ENCODE measurements around the gene C8B. TPM values are rescaled to one million over a fixed set of nuclear protein-coding genes. Genes with fewer than 3 reads are reported as not detected.

The C8B gene
- total and polyA plus RNA-seq, 2 of the 13 experiments (the other 11 are each of a cell fraction or from before 2014, with no cell fraction given) = 8.4 to 11.3 TPM

DNA sequence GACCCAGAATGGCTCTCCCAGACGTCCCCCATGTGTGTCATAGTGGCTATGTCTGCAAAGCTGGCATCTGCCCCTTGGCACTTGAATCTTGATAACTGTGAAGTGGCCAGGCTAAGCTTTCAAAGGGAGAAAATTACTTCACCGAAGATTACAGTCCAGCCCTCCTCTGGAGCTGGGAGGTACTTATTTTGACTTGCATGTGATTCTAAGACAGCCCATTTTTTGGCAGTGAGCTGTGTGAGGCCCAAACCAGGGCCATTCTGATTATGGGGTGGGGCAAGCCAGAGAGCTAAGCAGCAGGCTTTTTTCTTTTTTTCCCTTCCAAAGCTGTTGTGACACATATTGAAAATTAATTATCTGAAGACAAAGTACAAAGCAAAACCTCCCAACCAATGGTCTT is 42.1 kb upstream of the C8B start (continued):
- TF ChIP-seq, protein P1, sequence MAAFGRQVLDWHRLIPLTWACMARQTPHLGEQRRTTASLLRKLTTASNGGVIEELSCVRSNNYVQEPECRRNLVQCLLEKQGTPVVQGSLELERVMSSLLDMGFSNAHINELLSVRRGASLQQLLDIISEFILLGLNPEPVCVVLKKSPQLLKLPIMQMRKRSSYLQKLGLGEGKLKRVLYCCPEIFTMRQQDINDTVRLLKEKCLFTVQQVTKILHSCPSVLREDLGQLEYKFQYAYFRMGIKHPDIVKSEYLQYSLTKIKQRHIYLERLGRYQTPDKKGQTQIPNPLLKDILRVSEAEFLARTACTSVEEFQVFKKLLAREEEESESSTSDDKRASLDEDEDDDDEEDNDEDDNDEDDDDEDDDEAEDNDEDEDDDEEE (CRISPR knock-in tag; IDR thresholded peaks at IDR 0.05) = no peak
- no peak for TF ChIP-seq ZNF550 (CRISPR knock-in tag; IDR thresholded peaks at IDR 0.05; ENCODE audit: borderline replicate concordance)
- no peak for TF ChIP-seq EHMT2 (IDR thresholded peaks at IDR 0.05; ENCODE audit: borderline replicate concordance, low read depth, low read length)
- no peak for TF ChIP-seq MEF2D (CRISPR knock-in tag; IDR thresholded peaks at IDR 0.05)
- TF ChIP-seq, protein P2, sequence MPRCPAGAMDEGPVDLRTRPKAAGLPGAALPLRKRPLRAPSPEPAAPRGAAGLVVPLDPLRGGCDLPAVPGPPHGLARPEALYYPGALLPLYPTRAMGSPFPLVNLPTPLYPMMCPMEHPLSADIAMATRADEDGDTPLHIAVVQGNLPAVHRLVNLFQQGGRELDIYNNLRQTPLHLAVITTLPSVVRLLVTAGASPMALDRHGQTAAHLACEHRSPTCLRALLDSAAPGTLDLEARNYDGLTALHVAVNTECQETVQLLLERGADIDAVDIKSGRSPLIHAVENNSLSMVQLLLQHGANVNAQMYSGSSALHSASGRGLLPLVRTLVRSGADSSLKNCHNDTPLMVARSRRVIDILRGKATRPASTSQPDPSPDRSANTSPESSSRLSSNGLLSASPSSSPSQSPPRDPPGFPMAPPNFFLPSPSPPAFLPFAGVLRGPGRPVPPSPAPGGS (CRISPR knock-in tag; IDR thresholded peaks at IDR 0.05) = no peak
- no peak for TF ChIP-seq ZSCAN20 (CRISPR knock-in tag; IDR thresholded peaks at IDR 0.05; ENCODE audit: borderline replicate concordance)
- TF ChIP-seq ZNF317 (CRISPR knock-in tag; IDR thresholded peaks at IDR 0.05) = no peak
- TF ChIP-seq ZNF768 (CRISPR knock-in tag; IDR thresholded peaks at IDR 0.05) = no peak
- no peak for TF ChIP-seq ZNF343 (CRISPR knock-in tag; IDR thresholded peaks at IDR 0.05)
- no peak for TF ChIP-seq ZNF331 (CRISPR knock-in tag; IDR thresholded peaks at IDR 0.05)
- TF ChIP-seq ZNF3 (CRISPR knock-in tag; IDR thresholded peaks at IDR 0.05) = no peak
- TF ChIP-seq ZNF235 (CRISPR knock-in tag; IDR thresholded peaks at IDR 0.05; ENCODE audit: borderline replicate concordance) = no peak

DNA sequence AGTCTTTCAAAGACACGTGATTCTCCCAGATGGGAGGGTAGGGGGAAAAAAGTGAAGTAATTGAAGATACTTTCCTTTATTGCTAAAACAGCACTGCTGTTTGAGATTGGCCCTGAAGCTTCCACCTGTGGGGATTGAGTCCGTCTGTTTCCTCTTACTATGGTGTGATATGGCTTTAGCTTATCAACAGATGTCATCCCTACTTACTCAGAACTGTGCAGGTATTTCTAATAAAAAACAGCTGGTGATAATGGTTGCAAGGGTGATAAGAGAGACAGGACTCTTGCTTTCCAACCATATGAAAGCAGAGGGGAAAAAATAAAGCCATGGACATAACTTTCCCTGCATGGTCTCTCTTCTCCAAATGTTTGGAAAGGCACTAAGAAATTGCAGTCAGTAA is 41.7 kb upstream of the C8B start:
- Histone ChIP-seq H3K4me2 (ENCODE audit: low read depth, low read length) (no peak overlapping the region), H3K9ac (ENCODE audit: insufficient read depth, low read depth, low read length) (no peak overlapping the region), H4K20me1 (ENCODE audit: insufficient read depth, low read length) (no peaks in the 10 kb centered on the region), H3K4me3 (replicated peaks in 1 of 3; ENCODE audit: insufficient read depth in 1 of 3, low read depth in 2 of 3, low read length in 3 of 3) (no peak overlapping the region), H3K4me1 (ENCODE audit: insufficient read depth, low read length) (peaks cover 23% of the 10 kb centered on the region), H3K36me3 (replicated peaks in 1 of 2; ENCODE audit: control insufficient read depth in 1 of 2, insufficient read depth in 2 of 2, low read length in 2 of 2) (no peaks in the 10 kb centered on the region), H3K9me3 (ENCODE audit: low read length) (no peaks in the 10 kb centered on the region), H3K79me2 (ENCODE audit: insufficient read depth, low read length) (no peaks in the 10 kb centered on the region), H3K27me3 (ENCODE audit: control insufficient read depth in 1 of 2, insufficient read depth in 2 of 2, low read length in 2 of 2) (no peaks in the 10 kb centered on the region), H3K27ac (ENCODE audit: extremely low read length, insufficient read depth, low read length) (no peak overlapping the region), H2AFZ (ENCODE audit: low read length) (no peak overlapping the region)
- intact Hi-C loops (cut with micrococcal nuclease; ENCODE audit: unreplicated experiment) (no loop called here), in situ Hi-C loops (cut with HindIII; ENCODE audit: extremely low pct_ligation_motif_present, low pct_unique_long_range_greater_than_20kb) (no loop called here)
- ChIA-PET POLR2A (no interaction called here), CTCF (ENCODE audit: low intra/inter-chr PET ratio, low total read pairs) (no interaction called here)
- DNase-seq (ENCODE audit: low spot score) = no peak
- BruUV-seq (replicated peaks) = no TSS peak
- 54% methylated on average over 2 of the region's 2 CpGs for WGBS (ENCODE audit: low lambda C conversion rate)
- TF ChIP-seq NONO (IDR thresholded peaks at IDR 0.05) (no peak), NONO (CRISPR knock-in tag; conservative IDR thresholded peaks at IDR 0.05) (no peak), GFI1 (CRISPR knock-in tag; IDR thresholded peaks at IDR 0.05; ENCODE audit: borderline replicate concordance) (no peak), ZNF24 (IDR thresholded peaks at IDR 0.05) (no peak)
- TF ChIP-seq, protein P3, sequence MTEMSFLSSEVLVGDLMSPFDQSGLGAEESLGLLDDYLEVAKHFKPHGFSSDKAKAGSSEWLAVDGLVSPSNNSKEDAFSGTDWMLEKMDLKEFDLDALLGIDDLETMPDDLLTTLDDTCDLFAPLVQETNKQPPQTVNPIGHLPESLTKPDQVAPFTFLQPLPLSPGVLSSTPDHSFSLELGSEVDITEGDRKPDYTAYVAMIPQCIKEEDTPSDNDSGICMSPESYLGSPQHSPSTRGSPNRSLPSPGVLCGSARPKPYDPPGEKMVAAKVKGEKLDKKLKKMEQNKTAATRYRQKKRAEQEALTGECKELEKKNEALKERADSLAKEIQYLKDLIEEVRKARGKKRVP (CRISPR knock-in tag; IDR thresholded peaks at IDR 0.05) = no peak
- FAIRE-seq = no peak
- no peak for ATAC-seq

All from HepG2 (cell line).